NK-92 (cell line): Measurements from ENCODE around the gene ZNF319.

Source experiments
- DNase-seq: peaks from one replicate; lab custom pipeline; 2025; ENCODE audit not compliant: unreplicated experiment; lab: John Stamatoyannopoulos, UW

The ZNF319 gene

DNA sequence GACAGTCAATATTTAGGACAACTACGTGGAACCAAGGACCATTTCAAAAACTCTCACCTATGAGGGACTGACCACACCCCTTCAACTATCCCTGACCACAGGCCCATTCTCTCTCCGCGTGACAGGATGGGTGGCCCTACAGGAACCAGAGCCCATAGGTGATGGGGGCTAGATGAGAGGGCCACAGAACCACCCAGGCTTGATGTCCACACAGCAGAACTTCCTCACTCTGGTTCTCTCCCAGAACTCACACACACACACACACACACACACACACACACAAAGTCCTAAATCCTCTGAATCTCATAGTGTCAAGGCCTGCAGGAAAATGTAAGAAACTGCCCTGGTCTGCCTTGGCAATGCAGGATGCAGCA, 1.5 kb downstream of the ZNF319 start:
- no peak for DNase-seq

DNA sequence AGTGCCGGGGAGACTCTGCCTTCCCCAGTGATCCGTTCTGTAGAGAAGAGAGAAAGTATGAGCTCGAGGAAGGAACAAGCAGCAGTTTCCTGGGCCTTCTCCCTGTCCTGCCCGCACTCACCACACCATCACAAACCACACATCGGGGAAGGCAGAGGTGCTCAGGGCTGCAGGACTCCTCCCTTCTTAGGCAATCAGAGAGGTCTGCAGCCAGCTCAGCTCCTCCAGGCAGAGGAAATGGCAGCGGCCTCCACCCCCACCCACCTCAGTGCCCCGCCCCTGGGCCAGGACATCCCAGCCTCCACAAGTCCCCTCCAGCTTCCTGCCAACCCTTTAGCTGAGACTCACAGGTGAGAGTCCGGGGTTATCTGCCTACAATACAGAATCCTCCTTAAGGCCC, 2.0 kb downstream of the ZNF319 start:
- no peak for DNase-seq

DNA sequence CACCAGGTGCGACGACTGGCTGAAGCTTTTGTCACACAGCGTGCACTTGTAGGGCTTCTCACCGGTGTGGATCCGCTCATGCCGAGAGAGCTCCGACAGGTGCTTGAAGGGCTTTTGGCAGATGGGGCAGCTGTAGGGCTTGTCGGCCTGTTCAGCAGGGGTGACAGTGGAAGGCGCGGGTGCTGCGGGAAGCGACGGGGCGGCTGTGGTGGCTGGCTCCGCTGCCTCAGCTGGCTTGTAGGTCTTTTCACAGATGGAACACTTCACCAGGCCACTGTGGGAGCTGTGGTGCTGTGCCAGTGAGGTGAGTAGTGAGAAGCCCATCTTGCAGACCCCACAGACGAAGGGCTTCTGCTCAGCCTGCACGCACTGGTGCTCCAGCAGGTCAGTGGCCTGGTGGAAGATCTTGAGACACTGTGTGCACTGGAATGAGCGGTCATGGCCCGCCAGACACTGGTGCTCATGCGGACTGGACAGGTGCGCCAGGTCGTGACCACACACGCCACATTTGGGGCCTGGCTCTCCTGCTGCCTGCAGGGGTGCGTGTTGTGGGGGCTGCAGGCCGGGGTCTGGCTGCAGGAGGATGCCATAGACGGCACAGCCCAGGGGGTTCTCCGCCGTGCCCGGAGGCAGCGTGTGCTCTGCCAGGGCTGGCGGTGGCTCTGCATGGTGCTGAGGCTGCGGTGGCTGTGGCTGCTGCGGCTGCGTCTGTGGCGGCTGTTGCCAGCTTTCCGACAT, 2.8 kb downstream of the ZNF319 start:
- no peak for DNase-seq

DNA sequence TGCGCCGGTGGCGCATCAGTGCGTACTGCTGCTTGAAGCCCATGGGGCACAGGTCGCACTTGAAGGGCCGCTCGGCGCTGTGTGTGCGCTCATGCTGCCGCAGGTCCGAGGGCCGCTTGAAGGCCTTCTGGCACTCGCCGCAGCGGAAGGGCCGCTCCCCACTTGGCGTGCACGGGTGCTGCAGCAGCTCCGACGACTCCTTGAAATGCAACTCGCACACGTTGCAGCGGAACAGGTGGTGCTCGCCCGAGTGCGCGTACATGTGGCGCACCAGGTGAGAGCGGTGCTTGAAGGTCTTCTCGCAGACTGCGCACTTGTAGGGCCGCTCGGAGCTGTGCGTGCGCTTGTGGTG, 3.3 kb downstream of the ZNF319 start:
- DNase-seq, result no peak

DNA sequence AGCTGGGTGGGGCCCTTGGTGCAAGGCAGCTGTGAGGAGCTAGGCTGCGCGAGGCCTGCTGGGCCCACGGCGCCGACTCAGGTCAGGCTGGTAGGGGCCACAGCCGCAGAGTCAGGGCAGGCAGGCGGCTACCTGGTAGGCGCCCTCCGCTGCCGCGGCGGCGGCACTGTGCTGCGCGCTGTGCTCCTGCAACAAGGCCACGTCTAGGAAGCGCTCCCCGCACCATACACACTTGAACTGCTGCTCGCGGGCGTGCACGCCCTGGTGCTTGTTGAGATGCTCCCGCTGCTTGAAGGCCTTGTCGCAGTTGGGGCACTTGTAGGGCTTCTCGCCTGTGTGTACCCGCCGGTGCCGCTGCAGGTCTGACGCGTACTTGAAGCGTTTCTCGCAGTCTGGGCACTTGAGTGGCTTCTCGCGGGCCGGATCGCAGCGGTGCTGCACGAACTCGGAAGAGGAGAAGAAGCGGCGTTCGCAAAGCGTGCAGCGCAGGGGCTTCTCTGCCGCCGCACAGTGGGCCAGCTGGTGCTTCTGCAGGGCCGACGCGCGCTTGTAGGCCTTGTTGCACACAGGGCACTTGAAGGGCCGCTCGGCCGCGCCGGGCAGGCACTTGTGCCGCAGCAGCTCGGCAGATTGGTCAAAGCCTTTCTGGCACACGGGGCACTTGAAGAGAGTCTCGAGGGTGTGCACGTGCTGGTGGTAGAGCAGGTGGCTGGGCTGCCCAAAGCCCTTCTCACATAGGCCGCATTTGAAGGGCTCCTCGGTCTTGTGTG, 3.9 kb downstream of the ZNF319 start:
- no peak for DNase-seq

DNA sequence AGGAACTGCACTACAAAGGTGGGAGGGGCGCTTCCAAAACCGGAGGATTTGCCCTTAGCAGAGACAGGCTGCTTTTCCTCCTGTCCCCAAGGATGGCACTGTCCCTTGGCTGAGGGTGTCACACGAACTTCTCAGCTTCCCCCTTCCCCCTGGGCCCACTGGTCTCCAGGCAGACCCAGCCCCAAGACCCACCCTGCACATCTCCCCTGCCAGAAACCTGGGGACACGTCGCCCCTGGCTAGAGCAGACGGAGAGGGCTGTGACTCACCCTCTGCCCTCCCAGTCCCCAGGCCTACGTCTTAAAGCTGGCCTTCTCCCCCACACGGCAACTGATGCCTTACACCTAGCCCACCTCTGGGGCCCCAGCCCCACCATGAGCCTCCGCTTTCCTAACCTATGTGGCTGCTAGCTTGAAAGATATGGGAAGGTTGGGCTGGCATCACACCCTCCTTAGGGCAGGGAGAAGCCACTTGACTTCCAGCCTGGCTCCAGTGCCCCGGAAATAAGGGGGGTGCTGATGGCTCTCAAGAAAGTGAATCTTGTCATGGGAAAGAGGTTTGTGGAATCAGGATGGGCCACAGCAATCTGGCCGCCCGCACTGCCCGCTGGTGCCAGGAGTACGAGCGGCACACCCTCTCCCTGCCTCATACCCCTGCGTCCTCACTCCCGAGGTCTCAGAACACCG, 4.6 kb downstream of the ZNF319 start:
- no peak for DNase-seq

DNA sequence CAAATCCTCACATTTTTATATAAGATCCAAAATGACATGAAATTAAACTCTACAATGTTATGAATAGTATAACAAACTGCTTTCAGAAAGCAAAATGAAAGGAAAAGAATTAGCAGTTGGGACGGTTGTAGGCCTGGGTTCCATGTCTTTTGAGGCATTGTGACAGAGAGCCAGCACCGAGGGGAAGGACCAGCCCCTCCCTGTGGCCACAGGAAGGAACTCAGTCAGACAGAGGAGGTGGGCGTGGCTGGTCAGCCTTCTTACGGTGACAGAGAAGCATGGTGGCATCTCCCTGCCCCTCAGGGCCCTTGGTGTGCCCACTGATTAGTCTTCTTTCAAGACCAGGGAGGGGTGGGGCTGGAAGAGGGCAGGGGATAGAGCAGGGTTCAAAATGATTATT, 5.7 kb downstream of the ZNF319 start:
- no peak for DNase-seq

DNA sequence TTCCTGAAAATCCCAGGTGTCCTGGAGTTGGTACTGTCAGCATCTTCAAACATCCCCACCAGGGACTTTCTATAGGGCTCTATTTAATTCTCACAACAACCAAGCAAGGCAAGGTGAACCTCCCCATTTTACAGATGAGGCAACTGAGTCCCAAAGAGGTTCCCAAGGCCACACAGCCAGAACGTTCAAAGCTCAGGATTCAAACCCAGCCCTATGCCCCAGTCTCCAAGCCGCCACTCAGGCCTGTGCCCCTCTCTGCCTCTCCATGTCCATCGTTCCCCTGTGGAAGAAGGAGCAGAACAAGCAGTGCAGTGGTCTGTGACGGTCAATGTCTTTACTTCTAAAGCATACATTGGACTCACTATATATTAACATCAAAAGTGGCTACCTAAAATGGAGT, 6.1 kb downstream of the ZNF319 start:
- DNase-seq, result no peak

DNA sequence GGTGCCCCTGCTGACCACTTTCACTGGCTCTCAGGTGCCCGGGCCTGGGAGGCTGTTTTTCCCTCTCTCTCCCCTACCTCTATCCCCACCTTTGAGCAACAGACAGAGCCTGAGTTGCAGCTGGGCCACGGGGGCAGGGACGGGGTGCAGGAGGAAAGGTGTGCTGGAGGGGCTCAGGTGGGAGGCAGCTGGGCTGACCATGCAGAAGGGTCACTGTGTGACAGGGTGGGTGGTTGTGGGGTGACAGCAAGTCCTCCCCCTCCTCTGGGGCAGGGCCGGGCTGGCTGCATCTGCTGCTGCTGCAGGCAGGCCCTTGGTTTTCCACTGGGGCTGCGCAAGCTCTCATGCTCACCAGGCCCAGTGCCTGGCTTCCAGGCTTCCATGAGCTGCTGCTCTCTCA, 6.6 kb downstream of the ZNF319 start:
- no peak for DNase-seq

DNA sequence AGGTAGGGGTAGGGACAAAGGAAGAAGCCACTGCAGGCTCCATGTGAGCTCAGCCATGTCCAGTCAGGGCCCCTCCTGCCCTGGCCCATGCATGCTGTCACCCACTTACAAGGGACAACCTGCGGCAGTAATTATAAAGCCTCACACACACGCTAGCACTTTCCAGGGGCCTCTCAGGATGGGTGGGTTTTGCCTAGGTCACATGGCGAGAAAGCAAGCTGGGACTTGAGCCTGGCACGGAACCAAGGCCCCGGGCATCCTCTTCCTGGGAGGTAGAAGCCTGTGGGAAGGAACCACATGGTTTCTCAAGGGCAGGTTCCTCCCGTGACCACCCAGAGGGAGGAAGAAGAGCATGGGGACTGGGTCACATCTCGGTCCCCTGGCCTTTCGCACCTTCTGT, 7.0 kb downstream of the ZNF319 start:
- DNase-seq, result no peak

DNA sequence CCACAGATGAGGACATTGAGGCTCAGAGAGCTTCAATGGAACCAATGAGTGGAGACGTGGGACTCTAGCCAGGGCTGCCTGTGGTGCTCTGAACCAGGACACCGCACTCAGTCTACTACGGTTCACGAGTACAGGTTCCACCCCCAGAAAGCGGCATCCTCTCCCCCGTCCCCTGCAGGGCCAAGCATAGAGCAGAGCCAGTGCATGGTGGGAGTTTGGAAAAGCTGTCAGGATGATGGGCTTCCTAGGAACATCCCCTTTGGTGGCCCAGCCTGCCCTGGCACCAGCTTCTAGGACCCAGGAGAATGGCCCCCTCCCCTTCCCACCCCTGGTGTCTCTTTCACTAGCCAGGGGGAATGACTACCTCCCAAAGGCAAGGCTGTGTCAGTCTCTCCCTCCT, 8.4 kb downstream of the ZNF319 start:
- no peak for DNase-seq

DNA sequence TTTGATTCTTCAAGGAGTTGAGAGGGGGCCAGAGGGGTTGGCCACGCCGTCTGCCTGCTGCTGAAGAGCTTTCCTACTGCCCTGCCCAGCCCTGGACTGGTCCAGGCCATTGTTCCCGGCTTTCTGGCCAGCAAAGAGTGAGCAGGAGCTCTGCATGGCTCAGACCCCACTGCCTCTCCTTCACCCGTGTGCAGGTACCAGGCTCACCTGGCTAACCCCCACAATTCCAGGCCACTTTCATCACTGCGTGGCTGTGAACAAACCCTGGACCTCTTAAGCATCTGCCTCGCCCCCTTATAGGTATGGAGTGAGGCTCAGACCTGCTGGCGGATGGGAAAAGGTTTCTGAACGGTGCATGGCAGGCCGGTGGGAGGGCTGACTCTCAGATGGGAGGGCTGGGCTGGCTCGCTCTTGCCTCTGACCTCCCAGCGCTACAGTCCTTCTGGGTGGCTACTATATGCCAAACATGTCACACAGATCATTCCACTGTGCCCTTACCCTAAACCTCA, 8.9 kb downstream of the ZNF319 start:
- no peak for DNase-seq

DNA sequence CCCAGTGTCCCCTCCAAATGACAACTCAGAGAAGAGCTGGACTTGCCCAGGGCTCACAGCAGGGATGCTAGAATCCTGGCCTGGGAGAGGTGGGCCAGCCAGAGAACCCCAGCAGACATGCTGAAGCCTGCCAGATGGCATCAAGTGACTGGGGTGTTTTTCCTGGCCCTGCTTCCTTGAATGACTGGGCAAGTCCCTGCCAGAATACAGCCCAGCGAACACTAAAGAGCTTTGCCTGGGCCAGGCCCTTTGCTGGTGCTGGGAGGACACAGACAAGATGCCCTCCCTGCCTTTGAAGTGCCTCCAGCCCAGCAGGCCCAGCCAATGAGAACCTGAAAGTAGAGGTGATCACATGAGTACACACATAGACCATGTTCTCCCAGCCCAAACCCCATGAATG, 11.5 kb downstream of the ZNF319 start:
- no peak for DNase-seq

DNA sequence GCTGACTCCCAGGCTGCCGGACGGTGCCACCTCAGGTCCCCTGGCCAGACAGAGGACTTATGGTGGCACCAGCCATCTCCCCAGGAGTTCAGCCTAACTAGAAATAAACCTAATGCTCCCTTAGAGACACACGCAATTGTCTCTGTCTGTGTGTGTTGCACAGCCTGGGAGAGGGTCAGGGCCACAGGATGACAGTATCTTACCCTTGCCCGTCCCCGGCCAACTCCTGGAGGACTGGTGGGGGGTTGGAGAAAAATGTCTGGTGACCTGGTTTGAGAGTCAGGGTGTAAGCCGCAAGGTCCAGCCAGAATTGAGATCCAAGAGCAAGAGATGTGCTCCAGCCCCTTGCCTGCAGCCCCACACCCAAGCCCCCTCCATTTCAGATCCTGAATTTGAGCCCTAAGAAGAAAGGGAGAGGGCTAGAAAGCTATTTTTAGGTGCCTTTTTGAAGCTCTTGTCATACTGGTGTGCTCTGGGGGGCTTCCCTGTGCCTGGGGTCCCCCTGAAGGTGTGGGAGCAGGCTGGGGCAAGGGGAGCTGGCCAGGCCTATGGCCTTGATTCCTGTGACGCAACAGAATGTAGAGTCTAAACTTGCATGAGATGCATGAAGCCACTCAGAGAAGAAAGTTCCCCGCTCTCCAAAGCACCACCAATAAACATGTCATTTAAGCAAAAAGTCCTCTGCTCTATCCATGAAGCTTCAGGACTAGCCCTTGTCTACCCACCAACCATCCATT, 12.9 kb downstream of the ZNF319 start:
- DNase-seq, result no peak

DNA sequence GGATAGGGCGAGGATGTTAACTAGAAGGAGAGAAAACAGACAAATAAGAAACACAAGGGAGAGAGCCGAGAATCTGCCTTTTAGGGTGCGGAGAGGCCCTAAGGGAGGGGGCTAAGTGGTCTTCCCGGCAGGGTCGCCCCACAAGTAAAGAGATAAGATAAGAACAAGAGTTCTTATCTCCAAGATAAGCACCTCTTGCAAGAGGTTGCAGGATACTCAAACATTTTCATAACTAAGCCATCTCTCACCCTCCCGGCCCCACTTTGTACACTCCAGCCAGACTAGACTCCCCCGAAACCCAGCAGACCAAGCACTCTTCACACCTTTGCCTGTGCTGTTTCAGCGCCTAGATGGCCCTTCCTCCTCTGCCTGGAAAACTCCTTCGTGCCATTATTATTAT, 14.3 kb downstream of the ZNF319 start:
- DNase-seq, result no peak

DNA sequence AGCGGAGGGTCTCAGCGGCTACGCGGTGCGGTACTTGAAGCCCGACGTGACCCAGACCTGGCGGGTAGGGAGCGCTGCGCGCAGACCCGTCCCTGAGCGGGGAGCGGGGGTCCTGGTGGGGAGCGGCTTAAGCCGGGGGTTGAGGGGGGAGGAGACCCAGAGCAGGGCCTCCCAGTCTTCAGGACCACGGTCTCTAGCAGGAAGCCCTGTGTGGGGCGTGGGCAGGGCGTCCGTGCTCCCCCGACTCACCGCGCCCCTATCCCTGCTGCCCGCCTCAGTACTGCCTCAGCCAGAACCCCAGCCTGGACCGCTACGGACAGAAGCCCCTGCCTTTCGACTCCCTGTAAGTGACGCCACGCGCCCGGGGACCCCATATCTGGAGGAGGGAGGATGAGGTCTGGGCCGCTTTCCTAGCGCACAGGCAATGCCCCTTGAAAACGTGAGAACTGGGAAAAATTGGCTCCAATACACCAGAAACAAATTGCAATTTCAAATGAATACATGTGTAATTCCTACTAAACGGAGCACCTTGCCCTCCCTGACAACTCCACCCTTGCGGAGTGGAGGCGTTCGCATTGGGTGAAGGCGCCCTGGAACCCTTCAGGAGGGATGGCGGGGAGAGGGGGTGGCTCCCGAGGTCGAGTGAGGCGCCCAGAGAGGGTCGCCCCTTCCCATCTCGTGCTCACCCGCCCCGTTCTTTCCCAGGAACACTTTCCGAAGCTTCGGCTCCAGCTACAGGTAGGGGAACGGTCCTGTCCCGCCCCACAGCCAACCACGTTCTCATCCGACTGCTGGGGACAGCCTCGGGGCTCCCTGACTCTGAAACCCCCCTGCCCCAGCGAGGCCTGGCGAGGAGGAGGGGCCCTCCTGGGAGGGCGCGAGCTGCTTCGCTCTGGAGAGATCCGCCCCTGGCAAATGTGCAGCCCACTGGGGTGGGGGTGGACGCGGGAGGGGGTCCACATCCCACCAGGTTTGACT, 15.0 kb downstream of the ZNF319 start:
- DNase-seq, result no peak

DNA sequence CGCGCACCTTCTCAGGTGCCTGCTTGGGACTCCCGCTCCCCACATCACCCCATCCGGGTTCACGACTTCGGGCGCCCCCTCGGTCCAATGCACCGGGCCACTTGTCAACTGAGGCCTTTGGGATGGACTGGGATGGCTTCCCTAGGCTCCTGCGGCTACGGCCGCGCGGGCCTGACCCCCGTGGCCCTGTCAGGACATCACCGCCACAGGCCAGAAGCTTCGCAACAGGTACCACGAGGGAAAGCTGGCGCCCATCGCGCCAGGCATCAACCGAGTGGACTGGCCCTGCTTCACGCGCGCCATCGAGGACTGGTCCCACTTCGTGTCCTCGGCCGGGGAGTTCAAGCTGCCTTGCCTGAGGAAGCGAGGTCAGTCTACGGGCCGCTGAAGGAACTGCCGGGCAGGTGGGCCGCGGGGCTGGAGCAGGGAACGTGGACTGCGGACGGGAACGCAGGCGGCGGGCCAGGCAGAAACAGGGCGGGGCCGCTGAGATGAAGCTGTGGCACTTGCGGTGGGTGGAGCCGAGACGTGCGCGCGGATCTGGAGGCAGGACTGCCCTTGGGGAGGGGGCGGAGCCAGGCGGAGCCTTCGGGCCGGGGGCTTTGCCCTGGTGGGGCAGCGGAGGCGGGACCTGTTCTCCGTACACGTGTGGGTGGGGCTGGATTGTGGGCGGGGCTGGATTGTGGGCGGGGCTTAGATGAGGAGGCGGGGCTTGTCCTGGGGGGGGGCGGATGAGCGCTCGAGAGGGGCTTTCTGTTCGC, 15.8 kb downstream of the ZNF319 start:
- DNase-seq, result peak; percentile 48

DNA sequence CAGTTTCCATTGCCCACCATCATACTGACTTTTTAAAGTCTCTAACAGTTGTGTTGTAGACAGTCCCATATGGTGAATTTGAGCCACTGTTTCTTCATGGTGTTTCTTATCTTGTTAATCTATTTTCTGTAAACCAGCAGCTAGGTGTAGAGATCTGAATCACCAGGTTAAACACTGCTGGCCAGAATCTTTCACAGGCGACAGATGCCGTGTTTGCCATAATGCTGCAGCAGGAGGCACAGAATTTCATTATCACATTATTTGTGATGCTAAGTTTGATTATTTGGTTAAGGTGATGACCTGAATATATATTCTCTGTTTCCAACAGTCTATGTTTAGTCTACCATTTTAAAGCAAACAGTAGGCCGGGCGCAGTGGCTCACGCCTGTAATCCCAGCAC, 18.1 kb downstream of the ZNF319 start:
- no peak for DNase-seq

DNA sequence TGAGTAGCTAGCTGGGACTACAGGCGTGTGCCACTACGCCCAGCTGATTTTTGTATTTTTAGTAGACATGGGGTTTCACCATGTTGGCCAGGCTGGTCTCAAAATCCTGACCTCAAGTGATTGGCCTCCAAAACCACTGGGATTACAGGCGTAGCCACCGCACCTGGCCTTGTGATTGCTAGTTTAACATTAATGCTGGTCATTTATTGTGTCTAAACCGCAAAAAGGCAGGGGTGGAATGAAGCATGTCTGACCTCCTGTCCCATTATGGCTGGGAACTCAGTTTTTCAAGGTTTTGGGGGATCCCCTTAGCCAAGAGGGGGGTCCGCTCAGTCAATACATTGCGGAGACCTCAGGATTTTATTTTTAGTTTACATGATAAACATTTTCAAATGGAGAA, 18.8 kb downstream of the ZNF319 start:
- DNase-seq, result no peak
